Activated naive CD8-positive, alpha-beta T cell (primary cell): ENCODE data around the gene DYNLL1.
"Not testable (repeated sequence)": the region's sequence is repeated elsewhere in the genome, so short reads cannot be mapped to it uniquely, and the experiment has no call there.

ENCODE experiments used
- H3K27ac Mint-ChIP-seq: one replicate; pipeline ENCODE4 v1.8.0; 2021; ENCODE audit warnings: mixed read lengths
- H3K27me3 Mint-ChIP-seq: one replicate; pipeline ENCODE4 v1.8.0; 2021; ENCODE audit warnings: mixed read lengths
- H3K36me3 Mint-ChIP-seq: one replicate; pipeline ENCODE4 v1.8.0; 2021; ENCODE audit warnings: mixed read lengths
- H3K4me1 Mint-ChIP-seq: one replicate; pipeline ENCODE4 v1.8.0; 2021; ENCODE audit warnings: low read depth, mixed read lengths
- H3K4me3 Mint-ChIP-seq: one replicate; pipeline ENCODE4 v1.8.0; 2021; ENCODE audit warnings: mild to moderate bottlenecking, mixed read lengths
- H3K9me3 Mint-ChIP-seq: one replicate; pipeline ENCODE4 v1.8.0; 2021; ENCODE audit warnings: low read depth, mixed read lengths

The DYNLL1 gene

GRCh38 chr12:120488057-120488640, 7.8 kb upstream of the DYNLL1 start:
- Mint-ChIP-seq H3K27ac (no peak overlapping the region), H3K36me3 (peaks cover 3% of the 10 kb centered on the region), H3K4me1 (no peaks in the 10 kb centered on the region), H3K4me3 (no peak overlapping the region), H3K9me3 (no peaks in the 10 kb centered on the region), H3K27me3 (no peaks in the 10 kb centered on the region)

DNA sequence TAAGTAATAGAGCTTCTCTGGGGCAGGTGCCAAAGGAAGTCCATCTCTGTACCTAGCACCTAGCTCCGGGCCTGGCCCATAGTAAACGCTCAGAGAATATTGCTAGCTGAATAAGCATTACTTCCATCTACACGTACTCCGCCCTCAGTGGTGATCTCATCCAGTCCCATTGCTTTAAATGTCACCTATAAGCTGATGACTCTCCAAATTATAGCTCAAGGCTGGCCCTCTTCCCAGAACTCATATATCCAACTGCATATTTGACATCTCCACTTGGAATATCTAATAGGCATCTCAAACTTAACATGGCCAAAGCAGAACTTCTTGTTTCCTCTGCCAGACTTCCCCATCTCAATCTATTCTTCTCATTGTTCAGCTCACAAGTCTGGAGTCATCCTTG, 6.9 kb upstream of the DYNLL1 start:
- H3K27me3 Mint-ChIP-seq: no peaks in the 10 kb centered on the region
- no peaks in the 10 kb centered on the region for H3K9me3 Mint-ChIP-seq
- no peaks in the 10 kb centered on the region for H3K4me1 Mint-ChIP-seq
- H3K27ac Mint-ChIP-seq: no peak overlapping the region
- no peak overlapping the region for H3K4me3 Mint-ChIP-seq
- no peaks in the 10 kb centered on the region for H3K36me3 Mint-ChIP-seq

DNA sequence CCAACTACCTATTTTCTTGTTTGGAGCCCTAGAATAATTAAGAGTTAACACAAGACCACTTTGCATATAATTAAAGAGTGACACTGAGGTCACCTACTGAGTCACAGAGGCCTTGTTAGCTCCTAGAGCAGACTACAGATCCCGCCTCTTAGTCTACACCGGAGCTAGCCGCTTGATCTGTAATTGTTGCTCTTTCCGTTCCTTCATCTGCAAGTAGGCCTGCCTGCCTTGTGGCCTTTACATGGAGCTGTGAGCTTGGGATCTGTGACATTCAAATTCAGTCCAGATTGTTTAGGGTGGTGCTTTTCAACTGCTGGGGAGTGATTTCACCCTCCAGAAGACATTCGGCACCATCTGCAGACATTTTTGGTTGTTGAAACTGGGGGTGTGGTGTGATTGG, 5.6 kb upstream of the DYNLL1 start:
- no peak overlapping the region for H3K4me3 Mint-ChIP-seq
- no peaks in the 10 kb centered on the region for H3K36me3 Mint-ChIP-seq
- no peak overlapping the region for H3K27ac Mint-ChIP-seq
- no peaks in the 10 kb centered on the region for H3K27me3 Mint-ChIP-seq
- H3K4me1 Mint-ChIP-seq: peaks cover 6% of the 10 kb centered on the region
- H3K9me3 Mint-ChIP-seq: no peaks in the 10 kb centered on the region

GRCh38 chr12:120490833-120491512, 4.9 kb upstream of the DYNLL1 start:
- Mint-ChIP-seq H3K36me3 (no peaks in the 10 kb centered on the region), H3K27ac (no peak overlapping the region), H3K9me3 (no peaks in the 10 kb centered on the region), H3K4me1 (peaks cover 8% of the 10 kb centered on the region), H3K4me3 (no peak overlapping the region), H3K27me3 (no peaks in the 10 kb centered on the region)

DNA sequence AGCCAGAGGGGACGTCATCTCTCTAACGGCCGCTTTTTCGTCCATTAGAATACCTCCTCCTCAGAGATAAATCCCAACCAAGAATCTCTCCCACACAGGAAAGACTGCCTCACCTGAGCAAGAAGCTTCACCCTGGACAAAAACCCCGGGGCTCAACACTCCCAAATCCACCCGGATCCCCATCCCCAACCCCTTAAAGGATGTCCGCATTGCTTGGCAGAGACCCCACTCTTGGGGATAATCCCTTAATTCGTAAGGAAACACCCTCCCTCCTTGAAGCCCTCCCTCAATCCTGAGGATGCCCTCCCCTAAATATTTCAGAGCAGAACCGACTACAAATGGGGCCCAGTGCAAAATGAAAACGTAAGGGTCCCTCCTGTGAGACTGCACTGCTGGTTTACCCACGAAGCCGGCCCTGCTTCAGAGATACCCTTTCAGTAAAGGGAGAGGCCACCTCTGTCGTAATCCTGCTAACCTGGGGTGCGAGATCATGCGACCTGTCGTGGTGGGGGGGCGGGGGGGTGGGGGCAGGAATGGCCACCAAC, 655 bp upstream of the DYNLL1 start:
- no peaks in the 10 kb centered on the region for H3K27me3 Mint-ChIP-seq
- peaks cover 4% of the 10 kb centered on the region for H3K36me3 Mint-ChIP-seq

DNA sequence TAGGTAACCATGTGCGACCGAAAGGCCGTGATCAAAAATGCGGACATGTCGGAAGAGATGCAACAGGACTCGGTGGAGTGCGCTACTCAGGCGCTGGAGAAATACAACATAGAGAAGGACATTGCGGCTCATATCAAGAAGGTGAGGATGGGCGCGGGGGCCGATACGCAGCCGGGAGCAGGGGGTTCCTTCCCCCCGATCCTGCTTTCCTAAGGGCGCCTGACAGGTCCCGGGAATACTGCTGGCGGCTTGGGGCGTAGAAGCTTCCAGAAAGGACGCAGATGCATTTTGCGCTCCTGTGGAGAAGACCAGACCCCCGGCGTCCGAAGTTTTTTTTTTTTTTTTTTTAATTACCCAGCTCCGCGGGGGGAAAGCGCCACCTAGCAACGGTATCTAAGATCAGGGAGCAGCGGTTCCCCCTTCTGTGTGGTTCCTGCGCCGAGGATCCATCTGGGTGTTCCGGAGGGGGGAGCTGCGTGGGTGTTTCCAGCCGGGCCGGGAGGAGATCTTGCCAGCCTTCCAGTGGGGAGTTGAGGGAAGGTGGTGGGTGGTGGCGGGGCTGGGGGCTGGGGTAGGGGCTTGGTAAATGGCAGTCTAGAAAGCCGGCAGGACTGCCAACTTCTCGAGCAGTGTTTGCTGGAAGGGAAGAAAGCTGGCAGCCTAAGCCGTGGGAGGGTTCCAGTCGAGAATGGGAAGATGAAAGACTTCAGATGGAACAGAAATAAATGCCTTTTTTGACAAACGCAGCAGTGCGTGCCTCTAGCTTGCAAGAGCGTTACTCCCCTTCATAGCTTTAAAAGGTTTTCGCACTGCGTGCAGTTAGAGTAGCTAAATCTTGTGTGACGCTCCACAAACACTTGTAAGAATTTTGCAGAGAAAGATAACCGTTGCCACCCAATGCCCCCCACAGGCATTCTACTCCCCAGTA, 764 bp downstream of the DYNLL1 start:
- no peaks in the 10 kb centered on the region for H3K9me3 Mint-ChIP-seq

More for the DNA sequence above, 655 bp upstream of the DYNLL1 start:
- peak overlapping the region; percentile 95 for H3K4me3 Mint-ChIP-seq
- peak overlapping the region; percentile 80 for H3K27ac Mint-ChIP-seq
- no peaks in the 10 kb centered on the region for H3K9me3 Mint-ChIP-seq
- peaks cover 25% of the 10 kb centered on the region for H3K4me1 Mint-ChIP-seq

GRCh38 chr12:120497524-120498150, 1.7 kb downstream of the DYNLL1 start:
- peak overlapping the region; percentile 95 for H3K4me3 Mint-ChIP-seq
- no peaks in the 10 kb centered on the region for H3K27me3 Mint-ChIP-seq
- peaks cover 4% of the 10 kb centered on the region for H3K36me3 Mint-ChIP-seq
- H3K4me1 Mint-ChIP-seq: peaks cover 25% of the 10 kb centered on the region
- H3K27ac Mint-ChIP-seq: peak overlapping the region; percentile 93
- H3K9me3 Mint-ChIP-seq: no peaks in the 10 kb centered on the region

More for the DNA sequence above, 764 bp downstream of the DYNLL1 start:
- H3K4me3 Mint-ChIP-seq: peak overlapping the region; percentile 95
- H3K27me3 Mint-ChIP-seq: no peaks in the 10 kb centered on the region
- H3K4me1 Mint-ChIP-seq: peaks cover 25% of the 10 kb centered on the region
- peaks cover 4% of the 10 kb centered on the region for H3K36me3 Mint-ChIP-seq
- peak overlapping the region; percentile 93 for H3K27ac Mint-ChIP-seq

- H3K4me3 Mint-ChIP-seq: no peak overlapping the region
- H3K4me1 Mint-ChIP-seq: peaks cover 25% of the 10 kb centered on the region
- H3K36me3 Mint-ChIP-seq: peaks cover 9% of the 10 kb centered on the region
- peak overlapping the region; percentile 5 for H3K27ac Mint-ChIP-seq
- H3K9me3 Mint-ChIP-seq: no peaks in the 10 kb centered on the region
- no peaks in the 10 kb centered on the region for H3K27me3 Mint-ChIP-seq
Measured at GRCh38 chr12:120498870-120499515, 3.1 kb downstream of the DYNLL1 start.

DNA sequence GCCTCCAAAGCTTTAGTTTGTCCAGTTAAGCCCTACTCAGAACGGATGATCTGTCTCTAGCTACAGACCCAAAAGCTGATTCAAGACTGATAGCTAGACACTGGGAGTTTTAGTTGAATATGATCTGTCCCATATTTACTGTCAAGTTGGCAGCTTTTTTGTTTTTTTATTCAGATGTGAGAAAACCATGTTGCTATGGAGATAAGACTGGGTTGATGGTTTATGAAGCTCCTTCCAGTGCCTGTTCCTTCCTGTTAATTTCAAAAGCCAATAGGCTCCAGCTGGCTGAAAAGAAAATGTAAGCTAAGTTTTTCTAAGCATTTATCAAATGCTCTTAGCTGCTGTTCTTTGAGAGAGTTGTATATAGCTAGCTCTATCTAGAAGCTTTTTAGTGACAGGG, 4.7 kb downstream of the DYNLL1 start:
- Mint-ChIP-seq H3K4me3 (no peak overlapping the region), H3K27ac (peak overlapping the region; percentile 34), H3K4me1 (peaks cover 17% of the 10 kb centered on the region), H3K9me3 (no peaks in the 10 kb centered on the region), H3K36me3 (peaks cover 10% of the 10 kb centered on the region), H3K27me3 (no peaks in the 10 kb centered on the region)

- Mint-ChIP-seq H3K27ac (no peak overlapping the region), H3K9me3 (no peaks in the 10 kb centered on the region), H3K36me3 (peaks cover 9% of the 10 kb centered on the region), H3K4me3 (no peak overlapping the region), H3K4me1 (no peaks in the 10 kb centered on the region), H3K27me3 (no peaks in the 10 kb centered on the region)
Measured at GRCh38 chr12:120504587-120504986, 8.7 kb downstream of the DYNLL1 start.

- peaks cover 5% of the 10 kb centered on the region for H3K36me3 Mint-ChIP-seq
- no peaks in the 10 kb centered on the region for H3K9me3 Mint-ChIP-seq
- no peaks in the 10 kb centered on the region for H3K4me1 Mint-ChIP-seq
- H3K27me3 Mint-ChIP-seq: no peaks in the 10 kb centered on the region
- H3K27ac Mint-ChIP-seq: no peak overlapping the region
- no peak overlapping the region for H3K4me3 Mint-ChIP-seq
Measured at GRCh38 chr12:120508537-120508936, 12.6 kb downstream of the DYNLL1 start.

- H3K27ac Mint-ChIP-seq: no peak overlapping the region
- no peak overlapping the region for H3K4me3 Mint-ChIP-seq
- H3K4me1 Mint-ChIP-seq: no peaks in the 10 kb centered on the region
- H3K9me3 Mint-ChIP-seq: no peaks in the 10 kb centered on the region
- no peaks in the 10 kb centered on the region for H3K27me3 Mint-ChIP-seq
- peaks cover 10% of the 10 kb centered on the region for H3K36me3 Mint-ChIP-seq
Measured at GRCh38 chr12:120514002-120514401, 18.1 kb downstream of the DYNLL1 start.

- Mint-ChIP-seq H3K27me3 (no peaks in the 10 kb centered on the region), H3K4me3 (no peak overlapping the region), H3K9me3 (no peaks in the 10 kb centered on the region), H3K4me1 (no peaks in the 10 kb centered on the region), H3K27ac (no peak overlapping the region), H3K36me3 (peaks cover 10% of the 10 kb centered on the region)
Measured at GRCh38 chr12:120515496-120515895, 19.6 kb downstream of the DYNLL1 start.

GRCh38 chr12:120519324-120519723, 23.4 kb downstream of the DYNLL1 start:
- H3K36me3 Mint-ChIP-seq, H3K27me3 Mint-ChIP-seq, H3K4me3 Mint-ChIP-seq, H3K27ac Mint-ChIP-seq, H3K4me1 Mint-ChIP-seq, H3K9me3 Mint-ChIP-seq: not testable (repeated sequence)
